Sigmoid colon (tissue), 7 donors: ENCODE data around the gene STRA6. TPM values are rescaled to one million over a fixed set of nuclear protein-coding genes. Genes with fewer than 3 reads are reported as not detected.

Experiments
- DNase-seq: peaks from one replicate; pipeline ENCODE4 v3.0.0-alpha.2; 2019
- H3K27ac ChIP-seq, 4 donors: fragments of 200-600 bp; sonication (generic); one replicate each; pipeline ENCODE4 v1.5.1; 2016 to 2019; ENCODE audit warnings: mild to moderate bottlenecking in 1 of 4
- H3K27me3 ChIP-seq, 3 donors: fragments of 200-600 bp; sonication (generic); one replicate each; pipeline ENCODE4 v1.5.1; 2019; ENCODE audit warnings: mild to moderate bottlenecking in 1 of 3
- H3K36me3 ChIP-seq, 4 donors: fragments of 200-600 bp; sonication (generic); one replicate each; pipeline ENCODE4 v1.5.1; 2016 to 2019
- H3K4me1 ChIP-seq, 4 donors: fragments of 200-600 bp; sonication (generic); one replicate each; pipeline ENCODE4 v1.5.1; 2017 to 2019
- H3K4me3 ChIP-seq, 4 donors: fragments of 200-600 bp; sonication (generic); one replicate each; pipeline ENCODE4 v1.5.1; 2017 to 2019; ENCODE audit warnings: mild to moderate bottlenecking in 2 of 4, moderate library complexity in 1 of 4
- H3K9me3 ChIP-seq, 4 donors: fragments of 200-600 bp in 3 of 4; sonication (generic) in 3 of 4; one replicate each; pipeline versions ENCODE4 v1.5.1 to v1.6.1; 2013 to 2019
- EP300 ChIP-seq, 4 donors: sonication (generic); formaldehyde crosslinking; IDR thresholded peaks; one replicate each; pipeline ENCODE4 v1.6.1; 2017; ENCODE audit warnings: antibody characterized with exemption in 4 of 4
- POLR2A ChIP-seq, 2 donors: fragments of 450-650 bp; IDR thresholded peaks; one replicate each; pipeline ENCODE4 v1.6.1; 2016; ENCODE audit warnings: antibody characterized with exemption in 2 of 2, mild to moderate bottlenecking in 2 of 2, moderate library complexity in 2 of 2
- POLR2AphosphoS5 ChIP-seq, 4 donors: sonication (generic); formaldehyde crosslinking; IDR thresholded peaks; one replicate each; pipeline ENCODE4 v1.6.1; 2017; ENCODE audit warnings: antibody characterized with exemption in 4 of 4
- WGBS, 2 donors: extraction: QIAGEN DNeasy Blood & Tissue Kit; methylation state at CpG; one replicate each; pipeline ENCODE4 v1.1.7; 2013; 5-methylcytosine and 5-hydroxymethylcytosine counted together
- intact Hi-C: fragments of 100-400 bp; cut with DNase I; formaldehyde crosslinking; loops from one replicate; pipeline ENCODE4 v1.15.1; 2023
- polyA plus RNA-seq, 3 donors: library from polyadenylated mRNA; stranded (reverse); fragments of 200-250 nt; gene quantifications; one replicate each; pipeline ENCODE4 v1.2.3, GENCODE V29; 2013
- total RNA-seq, 4 donors: library from RNA; depleted of rRNA; stranded (reverse); fragments of >200 nt; gene quantifications; one replicate each; pipeline ENCODE4 v1.1.0, GENCODE V29; 2016
- TF ChIP-seq, protein P1 (sequence below), 4 experiments: fragments of 450-650 bp in 3 of 4; fragments of 200-600 bp in 1 of 4; IDR thresholded peaks; one replicate each; pipeline ENCODE4 v1.5.1; 2016 to 2019; ENCODE audit warnings: antibody characterized with exemption in 4 of 4, mild to moderate bottlenecking in 3 of 4, moderate library complexity in 2 of 4
- donor health status: healthy with polysubstance abuse.
- donor health status: Bipolar disorder and iron deficiency.
- donor health status: healthy.

The STRA6 gene
- total and polyA plus RNA-seq, 7 donors: 0.50 to 0.71 TPM; not detected in 5

DNA sequence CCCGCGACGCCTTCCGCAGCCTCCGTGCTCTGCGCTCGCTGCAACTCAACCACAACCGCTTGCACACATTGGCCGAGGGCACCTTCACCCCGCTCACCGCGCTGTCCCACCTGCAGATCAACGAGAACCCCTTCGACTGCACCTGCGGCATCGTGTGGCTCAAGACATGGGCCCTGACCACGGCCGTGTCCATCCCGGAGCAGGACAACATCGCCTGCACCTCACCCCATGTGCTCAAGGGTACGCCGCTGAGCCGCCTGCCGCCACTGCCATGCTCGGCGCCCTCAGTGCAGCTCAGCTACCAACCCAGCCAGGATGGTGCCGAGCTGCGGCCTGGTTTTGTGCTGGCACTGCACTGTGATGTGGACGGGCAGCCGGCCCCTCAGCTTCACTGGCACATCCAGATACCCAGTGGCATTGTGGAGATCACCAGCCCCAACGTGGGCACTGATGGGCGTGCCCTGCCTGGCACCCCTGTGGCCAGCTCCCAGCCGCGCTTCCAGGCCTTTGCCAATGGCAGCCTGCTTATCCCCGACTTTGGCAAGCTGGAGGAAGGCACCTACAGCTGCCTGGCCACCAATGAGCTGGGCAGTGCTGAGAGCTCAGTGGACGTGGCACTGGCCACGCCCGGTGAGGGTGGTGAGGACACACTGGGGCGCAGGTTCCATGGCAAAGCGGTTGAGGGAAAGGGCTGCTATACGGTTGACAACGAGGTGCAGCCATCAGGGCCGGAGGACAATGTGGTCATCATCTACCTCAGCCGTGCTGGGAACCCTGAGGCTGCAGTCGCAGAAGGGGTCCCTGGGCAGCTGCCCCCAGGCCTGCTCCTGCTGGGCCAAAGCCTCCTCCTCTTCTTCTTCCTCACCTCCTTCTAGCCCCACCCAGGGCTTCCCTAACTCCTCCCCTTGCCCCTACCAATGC is 27.1 kb downstream of the STRA6 start:
- peak overlapping the region; percentile 40 to 51 (median 50) for H3K4me3 ChIP-seq
- DNase-seq: peak; percentile 63
- H3K9me3 ChIP-seq: no peaks in the 10 kb centered on the region
- WGBS, 2 donors: 91% methylated on average over 45 of the region's 45 CpGs
- peaks cover 0 to 8% (median 6%) of the 10 kb centered on the region in 4 donors for H3K36me3 ChIP-seq
- peak overlapping the region; percentile 78 to 89 (median 84) for H3K27ac ChIP-seq
- intact Hi-C loops: loop anchor here (2.0 kb wide), 1 partner anchor 39 kb away; no protein-coding TSS in a partner anchor
- no peaks in the 10 kb centered on the region for H3K27me3 ChIP-seq
- TF ChIP-seq EP300 (IDR thresholded peaks at IDR 0.05) (no peak), POLR2A (IDR thresholded peaks at IDR 0.05) (no peak), POLR2AphosphoS5 (IDR thresholded peaks at IDR 0.05) (no peak)
- TF ChIP-seq, protein P1, sequence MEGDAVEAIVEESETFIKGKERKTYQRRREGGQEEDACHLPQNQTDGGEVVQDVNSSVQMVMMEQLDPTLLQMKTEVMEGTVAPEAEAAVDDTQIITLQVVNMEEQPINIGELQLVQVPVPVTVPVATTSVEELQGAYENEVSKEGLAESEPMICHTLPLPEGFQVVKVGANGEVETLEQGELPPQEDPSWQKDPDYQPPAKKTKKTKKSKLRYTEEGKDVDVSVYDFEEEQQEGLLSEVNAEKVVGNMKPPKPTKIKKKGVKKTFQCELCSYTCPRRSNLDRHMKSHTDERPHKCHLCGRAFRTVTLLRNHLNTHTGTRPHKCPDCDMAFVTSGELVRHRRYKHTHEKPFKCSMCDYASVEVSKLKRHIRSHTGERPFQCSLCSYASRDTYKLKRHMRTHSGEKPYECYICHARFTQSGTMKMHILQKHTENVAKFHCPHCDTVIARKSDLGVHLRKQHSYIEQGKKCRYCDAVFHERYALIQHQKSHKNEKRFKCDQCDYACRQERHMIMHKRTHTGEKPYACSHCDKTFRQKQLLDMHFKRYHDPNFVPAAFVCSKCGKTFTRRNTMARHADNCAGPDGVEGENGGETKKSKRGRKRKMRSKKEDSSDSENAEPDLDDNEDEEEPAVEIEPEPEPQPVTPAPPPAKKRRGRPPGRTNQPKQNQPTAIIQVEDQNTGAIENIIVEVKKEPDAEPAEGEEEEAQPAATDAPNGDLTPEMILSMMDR (IDR thresholded peaks at IDR 0.05): no peak
- peaks cover 0 to 78% (median 71%) of the 10 kb centered on the region in 4 donors for H3K4me1 ChIP-seq

DNA sequence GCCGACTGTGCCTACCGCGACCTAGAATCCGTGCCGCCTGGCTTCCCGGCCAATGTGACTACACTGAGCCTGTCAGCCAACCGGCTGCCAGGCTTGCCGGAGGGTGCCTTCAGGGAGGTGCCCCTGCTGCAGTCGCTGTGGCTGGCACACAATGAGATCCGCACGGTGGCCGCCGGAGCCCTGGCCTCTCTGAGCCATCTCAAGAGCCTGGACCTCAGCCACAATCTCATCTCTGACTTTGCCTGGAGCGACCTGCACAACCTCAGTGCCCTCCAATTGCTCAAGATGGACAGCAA is 27.7 kb downstream of the STRA6 start:
- Histone ChIP-seq H3K36me3 (peaks cover 0 to 8% (median 6%) of the 10 kb centered on the region in 4 donors), H3K9me3 (no peaks in the 10 kb centered on the region), H3K4me3 (peak overlapping the region; percentile 40 to 51 (median 50)), H3K27ac (peak overlapping the region; percentile 78 to 89 (median 84)), H3K27me3 (no peaks in the 10 kb centered on the region), H3K4me1 (peaks cover 0 to 76% (median 67%) of the 10 kb centered on the region in 4 donors)
- DNase-seq: no peak
- intact Hi-C loops: loop anchor here (2.0 kb wide), 1 partner anchor 38 kb away; no protein-coding TSS in a partner anchor
- no peak for TF ChIP-seq POLR2A (IDR thresholded peaks at IDR 0.05)
- no peak for TF ChIP-seq POLR2AphosphoS5 (IDR thresholded peaks at IDR 0.05)
- TF ChIP-seq EP300 (IDR thresholded peaks at IDR 0.05): no peak
- 87 to 89% methylated on average over 14 of the region's 14 CpGs for WGBS, 2 donors

DNA sequence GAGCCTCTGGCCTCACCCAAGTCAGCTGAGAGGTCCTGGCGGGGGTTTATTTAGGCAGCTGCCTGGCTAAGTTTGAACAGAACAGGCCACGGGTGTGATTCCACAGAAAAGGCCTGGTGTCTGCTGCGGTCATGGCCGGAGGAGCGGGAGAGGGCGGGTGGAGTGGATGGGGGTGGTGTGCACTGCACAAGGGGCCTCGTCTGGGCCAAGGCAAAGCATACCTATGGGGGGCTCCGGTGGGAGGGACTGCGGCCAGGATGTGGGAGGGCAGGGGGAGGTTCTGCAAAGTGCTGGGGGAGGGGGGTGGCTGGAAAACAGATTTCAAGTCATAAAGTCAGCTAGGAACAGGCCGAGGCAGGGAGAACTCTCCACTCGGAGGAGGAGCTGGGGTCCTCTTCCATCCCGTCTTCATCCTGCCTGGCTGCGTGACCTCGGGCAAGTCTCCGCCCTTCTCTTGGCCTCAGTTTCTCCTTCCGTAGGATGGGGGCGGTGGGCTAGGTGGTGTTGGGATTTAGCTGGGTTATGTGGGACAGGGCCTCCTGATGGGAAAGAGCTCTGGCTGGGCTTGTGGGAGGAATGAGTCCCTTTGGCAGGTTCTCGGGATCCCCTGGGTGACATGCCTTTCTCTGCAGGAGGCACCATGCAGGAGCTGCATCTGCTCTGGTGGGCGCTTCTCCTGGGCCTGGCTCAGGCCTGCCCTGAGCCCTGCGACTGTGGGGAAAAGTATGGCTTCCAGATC is 28.2 kb downstream of the STRA6 start:
- Histone ChIP-seq H3K4me3 (peak overlapping the region; percentile 40 to 51 (median 50)), H3K4me1 (peaks cover 0 to 71% (median 63%) of the 10 kb centered on the region in 4 donors), H3K36me3 (peaks cover 0 to 8% (median 6%) of the 10 kb centered on the region in 4 donors), H3K9me3 (no peaks in the 10 kb centered on the region), H3K27ac (peak overlapping the region; percentile 78 to 89 (median 84)), H3K27me3 (no peaks in the 10 kb centered on the region)
- WGBS, 2 donors: 79 to 80% methylated on average over 20 of the region's 20 CpGs
- intact Hi-C loops: loop anchor here (2.0 kb wide), 1 partner anchor 38 kb away; no protein-coding TSS in a partner anchor
- peak; percentile 82 for DNase-seq
- TF ChIP-seq POLR2A (IDR thresholded peaks at IDR 0.05): no peak
- TF ChIP-seq POLR2AphosphoS5 (IDR thresholded peaks at IDR 0.05): peak in 1 of 4 donors; percentile 5

DNA sequence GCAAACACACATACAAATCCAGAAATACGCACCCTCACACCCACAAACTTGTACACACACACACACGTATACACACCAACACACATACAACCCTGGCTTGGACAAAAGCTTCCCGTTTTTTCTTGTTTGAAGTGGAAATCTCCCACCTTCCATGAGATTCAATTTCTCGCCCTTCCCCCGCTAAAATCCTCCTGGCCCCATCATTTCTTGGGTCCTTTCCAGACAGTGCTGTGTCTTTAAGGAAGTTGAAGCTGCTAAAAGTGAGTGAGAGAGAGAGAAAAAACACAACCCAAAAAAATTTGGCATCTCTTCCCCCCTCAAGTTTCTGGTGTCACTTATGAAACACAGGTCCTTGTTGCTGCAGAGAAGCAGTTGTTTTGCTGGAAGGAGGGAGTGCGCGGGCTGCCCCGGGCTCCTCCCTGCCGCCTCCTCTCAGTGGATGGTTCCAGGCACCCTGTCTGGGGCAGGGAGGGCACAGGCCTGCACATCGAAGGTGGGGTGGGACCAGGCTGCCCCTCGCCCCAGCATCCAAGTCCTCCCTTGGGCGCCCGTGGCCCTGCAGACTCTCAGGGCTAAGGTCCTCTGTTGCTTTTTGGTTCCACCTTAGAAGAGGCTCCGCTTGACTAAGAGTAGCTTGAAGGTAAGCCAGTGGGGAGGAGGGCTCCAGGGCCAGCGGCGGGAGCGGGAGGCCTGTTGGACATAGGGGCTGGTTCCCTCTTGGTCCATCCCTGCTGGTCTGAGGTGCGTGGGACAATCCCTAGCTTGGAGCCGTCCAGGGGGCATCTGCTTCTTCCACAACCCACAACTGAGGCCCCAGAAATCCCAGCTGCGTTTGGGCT is 29.0 kb downstream of the STRA6 start, which contains the start of gene ISLR:
ISLR (plus strand) TSS at position 331 of the 839 bp plus-strand sequence. CDS start 1,149 bp downstream, outside the sequence.
- Histone ChIP-seq H3K36me3 (peaks cover 0 to 8% (median 6%) of the 10 kb centered on the region in 4 donors), H3K4me3 (peak within 1 kb of the TSS; percentile 40 to 51 (median 50)), H3K4me1 (peaks cover 0 to 72% (median 62%) of the 10 kb centered on the region in 4 donors), H3K27ac (peak within 1 kb of the TSS; percentile 78 to 89 (median 84)), H3K27me3 (no peaks in the 10 kb centered on the region), H3K9me3 (no peaks in the 10 kb centered on the region)
- intact Hi-C loops: loop anchor here (2.0 kb wide), 1 partner anchor 37 kb away; no protein-coding TSS in a partner anchor
- TF ChIP-seq EP300 (IDR thresholded peaks at IDR 0.05) (no peak), POLR2AphosphoS5 (IDR thresholded peaks at IDR 0.05) (peak; percentile 58 to 82 (median 73)), POLR2A (IDR thresholded peaks at IDR 0.05) (peak in 1 of 2 donors; percentile 26)
- TF ChIP-seq, protein P1 (IDR thresholded peaks at IDR 0.05): no peak
- DNase-seq: peak; percentile 86
- 65 to 72% methylated on average over 20 of the region's 20 CpGs for WGBS, 2 donors
